ENCODE results near the gene CORO2B. TPM values are rescaled to one million over a fixed set of nuclear protein-coding genes. Genes with fewer than 3 reads are reported as not detected.
A peak's percentile ranks its signal among the peaks of the same experiment; 100 is the strongest.

The CORO2B gene
- total RNA-seq, 1 donor from 2014 or later: 16.3 TPM

GRCh38 chr15:68654786-68655560, 76.2 kb downstream of the CORO2B start:
- Mint-ChIP-seq H3K9me3 (ENCODE audit: unreplicated experiment) (no peaks in the 10 kb centered on the region), H3K27me3 (ENCODE audit: unreplicated experiment) (peaks cover 8% of the 10 kb centered on the region), H3K4me1 (ENCODE audit: low read depth, unreplicated experiment) (peaks cover 31% of the 10 kb centered on the region), H3K36me3 (ENCODE audit: unreplicated experiment) (no peaks in the 10 kb centered on the region), H3K4me3 (ENCODE audit: unreplicated experiment) (no peak overlapping the region), H3K27ac (ENCODE audit: unreplicated experiment) (no peak overlapping the region)
- TF ChIP-seq CTCF (IDR thresholded peaks at IDR 0.05; ENCODE audit: partially characterized antibody, unreplicated experiment): no peak
- no peak for DNase-seq

- Mint-ChIP-seq H3K27me3 (ENCODE audit: unreplicated experiment) (peaks cover 8% of the 10 kb centered on the region), H3K4me3 (ENCODE audit: unreplicated experiment) (no peak overlapping the region), H3K27ac (ENCODE audit: unreplicated experiment) (no peak overlapping the region), H3K9me3 (ENCODE audit: unreplicated experiment) (no peaks in the 10 kb centered on the region), H3K4me1 (ENCODE audit: low read depth, unreplicated experiment) (peaks cover 31% of the 10 kb centered on the region), H3K36me3 (ENCODE audit: unreplicated experiment) (no peaks in the 10 kb centered on the region)
- TF ChIP-seq CTCF (IDR thresholded peaks at IDR 0.05; ENCODE audit: partially characterized antibody, unreplicated experiment): no peak
- DNase-seq: no peak
Measured at GRCh38 chr15:68655686-68656437, 77.1 kb downstream of the CORO2B start.

GRCh38 chr15:68656438-68656739, 77.6 kb downstream of the CORO2B start:
- no peak for TF ChIP-seq CTCF (IDR thresholded peaks at IDR 0.05; ENCODE audit: partially characterized antibody, unreplicated experiment)
- H3K4me1 Mint-ChIP-seq (ENCODE audit: low read depth, unreplicated experiment): peaks cover 31% of the 10 kb centered on the region
- no peak for DNase-seq
- H3K4me3 Mint-ChIP-seq (ENCODE audit: unreplicated experiment): no peak overlapping the region
- H3K27me3 Mint-ChIP-seq (ENCODE audit: unreplicated experiment): peaks cover 8% of the 10 kb centered on the region
- no peaks in the 10 kb centered on the region for H3K36me3 Mint-ChIP-seq (ENCODE audit: unreplicated experiment)
- no peak overlapping the region for H3K27ac Mint-ChIP-seq (ENCODE audit: unreplicated experiment)
- no peaks in the 10 kb centered on the region for H3K9me3 Mint-ChIP-seq (ENCODE audit: unreplicated experiment)

GRCh38 chr15:68658151-68658550, 79.4 kb downstream of the CORO2B start:
- peak overlapping the region; percentile 25 for H3K4me3 Mint-ChIP-seq (ENCODE audit: unreplicated experiment)
- peaks cover 25% of the 10 kb centered on the region for H3K4me1 Mint-ChIP-seq (ENCODE audit: low read depth, unreplicated experiment)
- H3K27ac Mint-ChIP-seq (ENCODE audit: unreplicated experiment): peak overlapping the region; percentile 83
- peaks cover under 1% of the 10 kb centered on the region for H3K9me3 Mint-ChIP-seq (ENCODE audit: unreplicated experiment)
- H3K36me3 Mint-ChIP-seq (ENCODE audit: unreplicated experiment): no peaks in the 10 kb centered on the region
- peaks cover 4% of the 10 kb centered on the region for H3K27me3 Mint-ChIP-seq (ENCODE audit: unreplicated experiment)
- peak; percentile 45 for DNase-seq
- no peak for TF ChIP-seq CTCF (IDR thresholded peaks at IDR 0.05; ENCODE audit: partially characterized antibody, unreplicated experiment)
